Uterus (tissue), 4 donors: ENCODE measurements around the gene PERM1. TPM values are rescaled to one million over a fixed set of nuclear protein-coding genes. Genes with fewer than 3 reads are reported as not detected.
"Not testable (repeated sequence)": the region's sequence is repeated elsewhere in the genome, so short reads cannot be mapped to it uniquely, and the experiment has no call there.

Experiments
- DNase-seq, 2 donors: peaks; one replicate each; pipeline ENCODE4 v3.0.0-alpha.2; 2019 to 2020
- H3K27ac ChIP-seq, 2 donors: fragments of 200-600 bp; sonication (generic); 1 replicate in 1 of 2; 2 replicates in 1 of 2; pipeline ENCODE4 v1.5.1; 2016 to 2018
- H3K27me3 ChIP-seq, 2 donors: fragments of 200-600 bp; sonication (generic); one replicate each; pipeline ENCODE4 v1.5.1; 2018 to 2019; ENCODE audit warnings: control low read depth in 1 of 2
- H3K36me3 ChIP-seq, 2 donors: fragments of 200-600 bp; sonication (generic); one replicate each; pipeline ENCODE4 v1.5.1; 2019; ENCODE audit warnings: control low read depth in 1 of 2
- H3K4me1 ChIP-seq, 2 donors: fragments of 200-600 bp; sonication (generic); one replicate each; pipeline ENCODE4 v1.5.1; 2018 to 2019; ENCODE audit warnings: control low read depth in 1 of 2
- H3K4me3 ChIP-seq, 2 donors: fragments of 200-600 bp; sonication (generic); 1 replicate in 1 of 2; 2 replicates in 1 of 2; pipeline ENCODE4 v1.5.1; 2018 to 2019; ENCODE audit warnings: mild to moderate bottlenecking in 1 of 2
- H3K9me3 ChIP-seq, 2 donors: fragments of 200-600 bp; sonication (generic); one replicate each; pipeline ENCODE4 v1.5.1; 2019; ENCODE audit warnings: control low read depth in 1 of 2
- CTCF ChIP-seq, 4 experiments: fragments of 200-600 bp in 2 of 4; fragments of 450-650 bp in 2 of 4; sonication (generic) in 2 of 4; IDR thresholded peaks; one replicate each; pipeline ENCODE4 v1.5.1; 2016 to 2019; ENCODE audit warnings: antibody characterized with exemption in 4 of 4, mild to moderate bottlenecking in 2 of 4, moderate library complexity in 1 of 4
- POLR2A ChIP-seq, 2 donors: fragments of 450-650 bp; IDR thresholded peaks; one replicate each; pipeline ENCODE4 v1.6.1; 2016; ENCODE audit warnings: antibody characterized with exemption in 2 of 2, mild to moderate bottlenecking in 1 of 2, moderate library complexity in 1 of 2
- intact Hi-C: fragments of 100-400 bp; cut with DNase I; formaldehyde crosslinking; loops from one replicate; pipeline ENCODE4 v1.15.1; 2023; ENCODE audit warnings: low total_unique reads
- total RNA-seq, 4 donors: library from RNA; depleted of rRNA in 3 of 4; stranded (reverse); fragments of >200 nt in 3 of 4; gene quantifications; one replicate each; pipeline versions ENCODE4 v1.1.0 to v1.2.4, GENCODE V29; 2014 to 2023
- donor health status: DM: yes; HTN: yes; CAD: no.

Gene PERM1
- total RNA-seq, 4 donors from 2014 or later: 2.3 TPM; not detected in 3

- no peak for DNase-seq
- intact Hi-C loops: no loop called here
- H3K27me3 ChIP-seq: peaks cover 0 to 4% of the 10 kb centered on the region in 2 donors
- H3K4me3 ChIP-seq: no peak overlapping the region
- no peaks in the 10 kb centered on the region for H3K9me3 ChIP-seq
- no peak for TF ChIP-seq CTCF (IDR thresholded peaks at IDR 0.05)
- no peak for TF ChIP-seq POLR2A (IDR thresholded peaks at IDR 0.05)
- no peaks in the 10 kb centered on the region for H3K4me1 ChIP-seq
- H3K36me3 ChIP-seq: no peaks in the 10 kb centered on the region
- H3K27ac ChIP-seq: no peak overlapping the region
Observed at GRCh38 chr1:995665-996633, 14.1 kb upstream of the PERM1 start.

- H3K4me3 ChIP-seq, intact Hi-C loops, H3K4me1 ChIP-seq, H3K9me3 ChIP-seq, H3K36me3 ChIP-seq, H3K27ac ChIP-seq, DNase-seq, H3K27me3 ChIP-seq: not testable (repeated sequence)
Observed at GRCh38 chr1:994546-994945, 12.7 kb upstream of the PERM1 start.

GRCh38 chr1:993379-993995 lies 11.6 kb upstream of the PERM1 start:
- Histone ChIP-seq H3K27ac (no peak overlapping the region), H3K4me3 (no peak overlapping the region), H3K36me3 (no peaks in the 10 kb centered on the region), H3K4me1 (no peaks in the 10 kb centered on the region), H3K27me3 (no peaks in the 10 kb centered on the region), H3K9me3 (no peaks in the 10 kb centered on the region)
- no peak for TF ChIP-seq CTCF (IDR thresholded peaks at IDR 0.05)
- TF ChIP-seq POLR2A (IDR thresholded peaks at IDR 0.05): no peak
- intact Hi-C loops: no loop called here
- no peak for DNase-seq

- Histone ChIP-seq H3K9me3 (no peaks in the 10 kb centered on the region), H3K4me1 (no peaks in the 10 kb centered on the region), H3K27ac (no peak overlapping the region), H3K4me3 (no peak overlapping the region), H3K36me3 (no peaks in the 10 kb centered on the region), H3K27me3 (no peaks in the 10 kb centered on the region)
- DNase-seq: no peak
- TF ChIP-seq POLR2A (IDR thresholded peaks at IDR 0.05): no peak
- TF ChIP-seq CTCF (IDR thresholded peaks at IDR 0.05): no peak
- intact Hi-C loops: no loop called here
Observed at GRCh38 chr1:992362-992761, 10.5 kb upstream of the PERM1 start.

GRCh38 chr1:991895-992294 lies 10.0 kb upstream of the PERM1 start:
- Histone ChIP-seq H3K9me3 (no peaks in the 10 kb centered on the region), H3K27ac (no peak overlapping the region), H3K36me3 (no peaks in the 10 kb centered on the region), H3K4me3 (no peak overlapping the region), H3K27me3 (no peaks in the 10 kb centered on the region), H3K4me1 (no peaks in the 10 kb centered on the region)
- no peak for DNase-seq
- intact Hi-C loops: no loop called here
- TF ChIP-seq CTCF (IDR thresholded peaks at IDR 0.05) (no peak), POLR2A (IDR thresholded peaks at IDR 0.05) (no peak)

- H3K36me3 ChIP-seq, H3K27me3 ChIP-seq, H3K9me3 ChIP-seq, H3K4me3 ChIP-seq, intact Hi-C loops, DNase-seq, H3K27ac ChIP-seq, H3K4me1 ChIP-seq: not testable (repeated sequence)
Observed at GRCh38 chr1:991275-991674, 9.4 kb upstream of the PERM1 start.

GRCh38 chr1:988061-988460 lies 6.2 kb upstream of the PERM1 start:
- H3K27me3 ChIP-seq, H3K4me1 ChIP-seq: not testable (repeated sequence)

More at GRCh38 chr1:988061-988460, 6.2 kb upstream of the PERM1 start:
- not testable (repeated sequence) for H3K36me3 ChIP-seq, H3K27ac ChIP-seq, H3K4me3 ChIP-seq, H3K9me3 ChIP-seq, DNase-seq
- intact Hi-C loops: loop anchor here (10.0 kb wide), 1 partner anchor 77 kb away; no protein-coding TSS in a partner anchor
